Astrocyte (in vitro differentiated cells and primary cell): ENCODE measurements around the gene CDH23. TPM values are rescaled to one million over a fixed set of nuclear protein-coding genes. Genes with fewer than 3 reads are reported as not detected.
A peak's percentile ranks its signal among the peaks of the same experiment; 100 is the strongest.

Source experiments
- DNase-seq: peaks from one replicate; pipeline ENCODE4 v3.0.0-alpha.2; 2010; ENCODE audit warnings: low read depth
- FAIRE-seq: peaks from 2 replicates; lab custom pipeline; 2011; peaks lifted over from hg19 to GRCh38; lab: Jason Lieb, UNC
- H2AFZ ChIP-seq: 2 replicates; pipeline ENCODE4 v1.6.0; 2012; ENCODE audit warnings: low read depth, low read length, inconsistent platforms
- H3K27ac ChIP-seq: 2 replicates; pipeline ENCODE4 v1.5.1; 2011; ENCODE audit warnings: low read depth, low read length, inconsistent platforms
- H3K27me3 ChIP-seq: 2 replicates; pipeline ENCODE4 v1.6.0; 2011; ENCODE audit warnings: low read length, inconsistent platforms; ENCODE audit not compliant: insufficient read depth
- H3K36me3 ChIP-seq: 2 replicates; pipeline ENCODE4 v1.5.1; 2011; ENCODE audit warnings: low read length, inconsistent platforms; ENCODE audit not compliant: insufficient read depth
- H3K4me1 ChIP-seq: 2 replicates; pipeline ENCODE4 v1.5.1; 2011; ENCODE audit warnings: low read length, inconsistent platforms; ENCODE audit not compliant: insufficient read depth
- H3K4me2 ChIP-seq: 2 replicates; pipeline ENCODE4 v1.6.0; 2012; ENCODE audit warnings: low read length, inconsistent platforms
- H3K4me3 ChIP-seq: 2 replicates; pipeline ENCODE4 v1.5.1; 2011; ENCODE audit warnings: low read depth, mild to moderate bottlenecking, low read length, inconsistent platforms; ENCODE audit not compliant: insufficient read depth
- H3K79me2 ChIP-seq: 2 replicates; pipeline ENCODE4 v1.6.0; 2012; ENCODE audit warnings: mild to moderate bottlenecking, low read length, inconsistent platforms; ENCODE audit not compliant: insufficient read depth
- H3K9ac ChIP-seq: 2 replicates; pipeline ENCODE4 v1.6.0; 2012; ENCODE audit warnings: mild to moderate bottlenecking, low read length, inconsistent platforms
- H3K9me3 ChIP-seq: 2 replicates; pipeline ENCODE4 v1.5.1; 2012; ENCODE audit warnings: low read depth, mild to moderate bottlenecking, low read length, inconsistent platforms; ENCODE audit not compliant: insufficient read depth
- H4K20me1 ChIP-seq: 2 replicates; pipeline ENCODE4 v1.6.0; 2012; ENCODE audit warnings: low read length, inconsistent platforms; ENCODE audit not compliant: insufficient read depth
- H3K27ac Mint-ChIP-seq: one replicate; pipeline ENCODE4 v1.8.0; 2021; ENCODE audit warnings: mild to moderate bottlenecking, mixed read lengths; ENCODE audit not compliant: unreplicated experiment
- H3K27me3 Mint-ChIP-seq: one replicate; pipeline ENCODE4 v1.8.0; 2021; ENCODE audit warnings: low read depth, mixed read lengths; ENCODE audit not compliant: unreplicated experiment
- H3K36me3 Mint-ChIP-seq: one replicate; pipeline ENCODE4 v1.8.0; 2021; ENCODE audit warnings: low read depth, mixed read lengths; ENCODE audit not compliant: unreplicated experiment
- H3K4me1 Mint-ChIP-seq: one replicate; pipeline ENCODE4 v1.8.0; 2021; ENCODE audit warnings: low read depth, mixed read lengths; ENCODE audit not compliant: unreplicated experiment
- H3K4me3 Mint-ChIP-seq: one replicate; pipeline ENCODE4 v1.8.0; 2021; ENCODE audit warnings: mild to moderate bottlenecking, moderate library complexity, mixed read lengths; ENCODE audit not compliant: unreplicated experiment
- H3K9me3 Mint-ChIP-seq: one replicate; pipeline ENCODE4 v1.8.0; 2021; ENCODE audit warnings: mild to moderate bottlenecking, mixed read lengths; ENCODE audit not compliant: unreplicated experiment
- CTCF ChIP-seq: IDR thresholded peaks from 2 replicates; pipeline ENCODE4 v1.5.1; 2011; ENCODE audit warnings: low read depth, mild to moderate bottlenecking, inconsistent platforms, low read length, moderate library complexity; ENCODE audit not compliant: insufficient read depth
- EZH2 ChIP-seq: IDR thresholded peaks from 2 replicates; pipeline ENCODE4 v1.6.1; 2012; ENCODE audit warnings: mild to moderate bottlenecking, low read length, inconsistent platforms; ENCODE audit not compliant: insufficient read depth
- total RNA-seq: library from RNA; stranded (reverse); gene quantifications from 2 replicates; pipeline ENCODE4 v1.2.1, GENCODE V29; 2021

Gene CDH23
- total RNA-seq, 1 donor from 2014 or later, result not detected

- no peak overlapping the region for H3K27ac ChIP-seq
- H3K9ac ChIP-seq, result no peak overlapping the region
- H3K4me1 ChIP-seq, result no peaks in the 10 kb centered on the region
- H4K20me1 ChIP-seq, result peaks cover 56% of the 10 kb centered on the region
- H3K27me3 Mint-ChIP-seq, result no peaks in the 10 kb centered on the region
- H3K36me3 ChIP-seq, result peaks cover 4% of the 10 kb centered on the region
- no peak overlapping the region for H3K4me3 ChIP-seq
- no peak overlapping the region for H3K4me3 Mint-ChIP-seq
- H3K36me3 Mint-ChIP-seq, result peaks cover 24% of the 10 kb centered on the region
- DNase-seq (no peak), FAIRE-seq (no peak)
- no peaks in the 10 kb centered on the region for H3K9me3 ChIP-seq
- no peaks in the 10 kb centered on the region for H3K4me1 Mint-ChIP-seq
- H2AFZ ChIP-seq, result no peak overlapping the region
- no peaks in the 10 kb centered on the region for H3K27me3 ChIP-seq
- TF ChIP-seq CTCF, result peak; percentile 51
- no peak for TF ChIP-seq EZH2
- no peaks in the 10 kb centered on the region for H3K9me3 Mint-ChIP-seq
- no peak overlapping the region for H3K27ac Mint-ChIP-seq
- H3K79me2 ChIP-seq, result no peaks in the 10 kb centered on the region
- H3K4me2 ChIP-seq, result no peak overlapping the region
Measured at GRCh38 chr10:71812016-71812912, 415.5 kb downstream of the CDH23 start.

DNA sequence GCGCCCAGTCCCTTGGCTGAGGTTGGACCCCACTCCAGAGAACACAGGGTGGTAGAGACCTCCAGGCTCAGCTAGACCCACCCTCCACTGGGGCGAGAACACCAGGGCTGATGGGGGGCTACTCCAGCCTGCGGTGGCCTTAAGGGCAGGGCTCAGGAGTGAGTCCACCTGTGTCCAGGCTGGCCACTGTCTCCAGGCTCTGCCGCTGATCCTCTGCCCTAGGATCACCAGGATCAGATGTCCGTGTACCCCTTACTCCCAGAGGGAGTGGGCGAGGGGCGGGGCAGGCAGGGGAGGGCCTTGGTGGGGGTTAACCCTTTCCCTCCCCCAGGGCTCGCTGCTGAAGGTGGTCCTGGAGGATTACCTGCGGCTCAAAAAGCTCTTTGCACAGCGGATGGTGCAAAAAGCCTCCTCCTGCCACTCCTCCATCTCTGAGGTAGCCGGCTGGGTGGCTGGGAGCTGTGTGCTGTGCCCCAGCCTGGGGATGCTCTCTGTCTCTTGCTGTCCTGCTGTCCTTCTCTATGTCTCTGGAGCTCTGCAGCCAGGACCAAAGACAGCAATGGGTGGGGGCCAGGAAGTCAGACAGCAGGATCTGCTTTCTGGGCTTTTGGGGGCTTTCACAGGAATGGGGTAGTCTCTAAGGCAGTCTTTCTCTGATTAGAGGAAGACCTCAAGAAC, 416.3 kb downstream of the CDH23 start:
- no peak for DNase-seq
- no peak for FAIRE-seq
- H3K9me3 Mint-ChIP-seq, result no peaks in the 10 kb centered on the region
- H3K4me1 Mint-ChIP-seq, result no peaks in the 10 kb centered on the region
- no peak overlapping the region for H3K27ac ChIP-seq
- H3K9me3 ChIP-seq, result no peaks in the 10 kb centered on the region
- H3K9ac ChIP-seq, result no peak overlapping the region
- H4K20me1 ChIP-seq, result peaks cover 62% of the 10 kb centered on the region
- H3K79me2 ChIP-seq, result no peaks in the 10 kb centered on the region
- H3K4me1 ChIP-seq, result no peaks in the 10 kb centered on the region
- no peak overlapping the region for H2AFZ ChIP-seq
- TF ChIP-seq EZH2 (no peak), CTCF (no peak)
- no peaks in the 10 kb centered on the region for H3K27me3 Mint-ChIP-seq
- no peaks in the 10 kb centered on the region for H3K27me3 ChIP-seq
- no peak overlapping the region for H3K4me3 Mint-ChIP-seq
- peaks cover 7% of the 10 kb centered on the region for H3K36me3 ChIP-seq
- peaks cover 26% of the 10 kb centered on the region for H3K36me3 Mint-ChIP-seq
- peak overlapping the region; percentile 75 for H3K27ac Mint-ChIP-seq
- no peak overlapping the region for H3K4me3 ChIP-seq
- H3K4me2 ChIP-seq, result no peak overlapping the region
